Stimulated activated CD8-positive, alpha-beta memory T cell treated with anti-CD3 and anti-CD28 coated beads, Interleukin-15, amount 100 ng/mL, for 48 hours (primary cell): ENCODE measurements around the gene SPDYE16.
"Not testable (repeated sequence)": the region's sequence is repeated elsewhere in the genome, so short reads cannot be mapped to it uniquely, and the experiment has no call there.

Experiments
- DNase-seq, 2 donors: peaks; one replicate each; pipeline ENCODE4 v3.0.0-alpha.2; 2020; ENCODE audit warnings: low read depth in 2 of 2

Gene SPDYE16, protein sequence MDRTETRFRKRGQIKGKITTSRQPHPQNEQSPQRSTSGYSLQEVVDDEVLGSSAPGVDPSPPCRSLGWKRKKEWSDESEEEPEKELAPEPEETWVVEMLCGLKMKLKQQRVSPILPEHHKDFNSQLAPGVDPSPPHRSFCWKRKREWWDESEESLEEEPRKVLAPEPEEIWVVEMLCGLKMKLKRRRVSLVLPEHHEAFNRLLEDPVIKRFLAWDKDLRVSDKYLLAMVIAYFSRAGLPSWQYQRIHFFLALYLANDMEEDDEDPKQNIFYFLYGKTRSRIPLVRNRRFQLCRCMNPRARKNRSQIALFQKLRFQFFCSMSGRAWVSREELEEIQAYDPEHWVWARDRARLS

DNA sequence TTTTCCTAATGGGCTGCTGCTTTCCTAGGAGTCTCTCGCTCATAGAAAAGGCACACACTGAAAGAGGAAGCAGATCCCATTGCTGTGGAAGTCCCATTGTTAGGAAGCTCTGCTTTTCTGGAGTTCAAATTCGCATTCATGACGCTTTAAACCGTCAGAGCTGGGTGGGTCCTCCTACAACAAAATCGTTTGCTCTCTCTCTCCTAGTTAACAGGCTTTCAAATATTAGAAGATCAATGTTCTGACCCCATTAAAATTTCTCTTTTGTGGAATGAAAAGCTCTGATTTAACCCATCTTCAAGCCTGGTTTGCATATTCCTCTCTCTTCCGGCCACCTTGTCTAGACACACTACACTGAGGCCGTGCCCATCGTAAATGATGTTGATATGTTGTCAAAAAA lies at the start of gene SPDYE16:
SPDYE16 (minus strand) TSS at position 101 of the 400 bp plus-strand sequence. CDS start 1,838 bp downstream, outside the sequence.
- not testable (repeated sequence) for DNase-seq

- not testable (repeated sequence) for DNase-seq
Observed at GRCh38 chr7:76592694-76593093, 49.6 kb upstream of the SPDYE16 start.

- DNase-seq, result not testable (repeated sequence)
Observed at GRCh38 chr7:76591602-76592304, 48.7 kb upstream of the SPDYE16 start.

DNA sequence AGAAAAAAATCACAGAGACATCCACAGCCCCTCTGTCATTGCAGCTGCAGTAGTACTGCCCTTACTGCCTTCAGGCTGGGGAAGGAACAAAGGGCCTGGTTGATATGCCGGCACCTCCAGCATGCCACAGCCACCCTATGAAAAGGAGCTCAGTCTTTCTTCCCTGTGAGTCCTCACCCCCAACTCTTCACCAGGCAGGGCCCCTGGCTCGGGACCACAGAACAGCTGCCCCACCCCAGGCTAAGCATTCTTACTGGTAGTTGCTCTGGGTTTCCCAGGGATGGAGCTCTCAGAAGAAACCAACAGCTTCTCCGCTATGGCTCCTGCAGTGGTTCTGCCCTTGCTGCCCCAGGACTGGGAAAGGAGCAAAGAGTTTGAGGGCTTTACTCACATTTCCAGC lies 47.9 kb upstream of the SPDYE16 start:
- DNase-seq, result not testable (repeated sequence)

- not testable (repeated sequence) for DNase-seq
Observed at GRCh38 chr7:76588586-76588985, 45.5 kb upstream of the SPDYE16 start.

GRCh38 chr7:76586585-76587315 lies 43.7 kb upstream of the SPDYE16 start:
- DNase-seq, result not testable (repeated sequence)

GRCh38 chr7:76583636-76584281 lies 40.7 kb upstream of the SPDYE16 start:
- not testable (repeated sequence) for DNase-seq

DNA sequence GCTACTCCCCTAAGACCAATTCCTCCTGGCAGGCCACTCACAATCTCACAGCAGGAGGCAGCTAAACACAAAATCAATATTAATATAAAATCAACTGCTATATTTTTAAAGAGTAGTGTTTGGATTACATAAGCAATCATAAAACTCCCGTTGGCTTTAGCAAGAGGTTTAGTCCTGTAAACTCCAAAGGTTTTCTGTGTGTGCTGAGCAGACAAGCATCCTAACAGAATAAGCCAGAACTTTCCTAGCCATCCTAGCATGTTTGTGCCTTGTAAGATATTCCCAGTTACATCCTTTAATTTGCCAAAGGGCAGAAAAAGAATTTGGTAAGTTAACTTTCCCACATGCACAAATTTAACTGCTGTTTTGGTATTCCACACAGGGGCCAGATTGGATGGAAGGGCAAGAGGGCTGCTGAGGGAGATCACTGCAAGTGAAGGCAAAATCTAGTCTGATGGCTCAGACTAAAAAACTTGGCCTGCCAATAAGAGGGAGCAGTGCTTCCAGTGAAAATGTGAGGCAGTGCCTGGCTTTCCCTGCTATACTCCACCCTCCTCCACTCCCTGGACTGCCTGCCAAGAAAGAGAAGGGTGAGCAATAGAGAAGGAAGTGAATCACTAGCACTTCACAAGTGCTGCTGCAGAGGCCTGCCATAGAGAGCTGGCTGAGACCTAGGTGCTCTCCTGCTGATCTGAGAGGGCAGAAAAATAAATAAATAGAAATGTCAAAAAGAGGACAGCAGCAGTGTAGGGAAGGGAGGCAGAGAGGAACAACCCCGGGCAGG lies 39.9 kb upstream of the SPDYE16 start:
- DNase-seq, result peak in 1 of 2 donors; percentile 4

DNA sequence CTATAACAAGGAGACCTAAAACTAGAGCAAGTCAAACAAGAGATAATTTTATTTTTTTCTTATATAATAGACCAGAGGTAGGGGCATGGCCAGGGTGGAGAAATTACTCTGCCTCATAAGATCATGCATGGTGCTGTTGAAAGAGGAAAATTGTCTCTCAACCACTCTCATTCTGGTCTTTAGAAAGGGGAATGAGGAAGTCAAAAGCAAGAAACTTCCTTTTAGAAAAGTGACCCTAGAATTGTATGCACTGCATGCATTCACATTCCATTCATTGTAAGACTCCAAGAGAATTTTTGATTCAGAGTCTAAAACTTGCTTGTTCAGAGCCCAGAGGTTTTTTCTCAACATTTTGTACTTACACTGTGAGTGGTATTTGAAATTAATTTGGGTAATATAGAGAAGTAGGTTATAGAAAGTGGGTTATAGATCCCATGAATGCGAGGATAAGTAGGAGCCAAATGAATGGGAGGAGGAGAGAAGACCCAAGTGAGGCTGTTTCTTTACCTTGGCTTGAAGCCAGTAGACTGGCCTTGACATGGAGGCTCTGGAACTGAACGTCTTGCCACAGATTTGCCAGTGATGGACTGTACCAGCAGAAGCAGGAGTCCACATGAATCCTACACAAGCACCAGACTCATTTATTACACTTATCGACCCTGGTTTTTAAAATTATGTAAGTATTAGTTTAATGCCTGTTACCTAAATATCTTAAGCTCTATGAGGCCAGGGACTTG lies 33.0 kb upstream of the SPDYE16 start:
- DNase-seq, result not testable (repeated sequence)

DNA sequence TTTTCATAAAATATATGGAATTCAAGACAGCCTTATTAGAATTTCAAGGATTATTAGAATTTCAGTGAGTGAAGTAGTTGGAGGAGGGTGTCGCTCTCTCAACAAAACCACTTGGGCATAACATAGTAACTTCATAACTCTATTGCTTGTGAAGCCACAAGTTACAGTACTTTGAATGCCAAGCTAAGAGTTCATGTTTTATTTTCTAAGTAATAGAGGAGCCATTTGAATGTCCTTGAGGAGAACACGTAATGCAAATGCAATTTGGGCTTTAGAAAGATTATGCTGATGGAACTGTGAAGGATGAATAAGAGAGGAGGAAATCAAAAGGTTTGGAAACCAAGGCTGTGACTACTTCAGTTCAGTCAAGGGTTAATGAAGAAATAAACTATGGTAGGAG lies 32.3 kb upstream of the SPDYE16 start:
- DNase-seq, result not testable (repeated sequence)

DNA sequence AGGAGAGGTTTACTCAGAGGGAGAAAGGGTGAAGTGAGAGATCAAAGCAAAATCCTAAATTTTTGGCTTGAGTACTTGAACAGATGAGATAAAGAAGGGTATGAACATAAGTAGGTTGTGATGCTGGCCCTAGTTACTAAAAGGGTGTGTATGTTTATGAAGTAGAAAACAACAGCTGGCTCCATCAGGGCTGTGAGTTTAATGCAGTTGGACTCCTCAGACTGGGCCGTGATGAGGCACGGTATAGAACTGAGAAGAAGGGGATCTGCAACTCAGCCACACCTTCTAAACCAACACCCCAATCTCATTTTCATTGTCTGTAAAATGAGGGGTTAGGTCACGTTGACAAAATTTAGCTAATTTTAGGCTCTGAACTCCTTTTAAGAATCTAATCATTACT lies 29.2 kb upstream of the SPDYE16 start:
- DNase-seq, result not testable (repeated sequence)

GRCh38 chr7:76570324-76570775 lies 27.3 kb upstream of the SPDYE16 start:
- not testable (repeated sequence) for DNase-seq

DNA sequence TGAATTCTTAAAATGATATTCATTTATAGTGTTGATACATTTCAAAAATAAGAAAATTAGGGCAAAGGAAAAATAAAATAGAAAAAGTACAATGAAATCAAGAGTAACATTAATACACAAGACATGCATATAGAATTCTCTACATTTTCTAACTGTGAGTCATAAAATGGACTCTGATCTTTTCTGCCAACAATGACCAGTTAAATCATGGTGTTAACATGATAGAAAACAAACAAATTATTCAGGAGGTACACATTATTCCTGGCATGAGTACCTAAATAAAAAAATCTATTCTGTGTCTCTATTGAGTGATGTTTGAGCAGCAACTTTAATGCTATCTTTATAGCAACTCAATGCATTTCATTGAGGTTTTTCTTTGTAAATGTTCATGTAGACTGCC lies 25.6 kb upstream of the SPDYE16 start:
- not testable (repeated sequence) for DNase-seq

GRCh38 chr7:76567753-76568152 lies 24.7 kb upstream of the SPDYE16 start:
- not testable (repeated sequence) for DNase-seq

DNA sequence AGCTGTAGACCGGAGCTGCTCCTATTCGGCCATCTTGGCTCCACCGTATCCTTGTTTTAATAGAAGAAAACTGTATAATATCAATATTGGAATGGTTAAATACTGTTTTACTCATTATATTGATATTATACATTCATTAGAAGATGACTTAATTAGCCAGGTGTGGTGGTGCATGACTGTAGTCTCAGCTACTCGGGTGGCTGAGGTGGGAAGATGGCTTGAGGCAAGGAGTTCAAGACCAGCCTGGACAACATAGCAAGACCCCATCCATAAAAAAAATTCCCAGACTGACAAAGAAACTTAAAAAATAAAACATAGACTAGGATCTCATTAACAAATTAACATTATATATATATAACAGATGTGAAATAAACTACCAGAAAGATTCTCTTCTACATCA lies 24.2 kb upstream of the SPDYE16 start:
- DNase-seq, result not testable (repeated sequence)

GRCh38 chr7:76565001-76565400 lies 21.9 kb upstream of the SPDYE16 start:
- not testable (repeated sequence) for DNase-seq

- DNase-seq, result not testable (repeated sequence)
Observed at GRCh38 chr7:76561342-76561741, 18.2 kb upstream of the SPDYE16 start.

GRCh38 chr7:76560157-76560556 lies 17.1 kb upstream of the SPDYE16 start:
- DNase-seq, result not testable (repeated sequence)

- not testable (repeated sequence) for DNase-seq
Observed at GRCh38 chr7:76559685-76560084, 16.6 kb upstream of the SPDYE16 start.

DNA sequence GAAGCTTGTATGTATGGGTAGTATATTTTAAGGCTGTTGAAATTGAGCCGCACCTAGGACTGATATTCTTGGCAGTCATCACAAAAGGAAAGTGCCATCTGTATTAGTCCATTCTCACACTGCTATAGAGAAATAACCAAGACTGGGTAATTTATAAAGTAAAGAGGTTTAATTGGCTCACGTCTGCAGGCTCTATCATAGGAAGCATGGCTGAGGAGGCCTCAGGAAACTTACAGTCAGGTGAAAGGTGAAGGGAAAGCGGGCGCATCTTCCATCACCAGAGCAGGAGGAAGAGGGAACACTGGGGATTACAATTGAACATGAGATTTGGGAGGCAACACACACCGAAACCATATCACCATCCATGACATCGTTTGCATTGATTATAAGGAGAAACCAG lies 8.9 kb upstream of the SPDYE16 start:
- not testable (repeated sequence) for DNase-seq
